Body of pancreas (tissue), 4 donors: ENCODE results near the gene SLC19A1.

Experiments
- CTCF ChIP-seq, 7 experiments: fragments of 450-650 bp in 4 of 7; fragments of 200-600 bp in 3 of 7; sonication (generic) in 3 of 7; IDR thresholded peaks; one replicate each; pipeline ENCODE4 v1.5.1; 2016 to 2019; ENCODE audit warnings: antibody characterized with exemption in 7 of 7
- POLR2A ChIP-seq, 3 donors: fragments of 450-650 bp; IDR thresholded peaks; one replicate each; pipeline ENCODE4 v1.6.1; 2016; ENCODE audit warnings: antibody characterized with exemption in 3 of 3, mild to moderate bottlenecking in 2 of 3

GRCh38 chr21:45496968-45497845, 45.0 kb downstream of the SLC19A1 start:
- TF ChIP-seq CTCF (IDR thresholded peaks at IDR 0.05) (no peak), POLR2A (IDR thresholded peaks at IDR 0.05) (no peak)
